ENCODE results near the gene DIPK1A.
"Not testable (repeated sequence)": the region's sequence is repeated elsewhere in the genome, so short reads cannot be mapped to it uniquely, and the experiment has no call there.

DIPK1A gene

GRCh38 chr1:92980732-92981647, 19.7 kb upstream of the DIPK1A start:
- no peak overlapping the region for H3K4me3 ChIP-seq (ENCODE audit: low read length)
- no peaks in the 10 kb centered on the region for H3K36me3 ChIP-seq (ENCODE audit: control insufficient read depth, insufficient read depth, low read length, severe bottlenecking)
- no peak for DNase-seq (ENCODE audit: low read depth)
- H3K9ac ChIP-seq (ENCODE audit: low read length) = no peak overlapping the region
- peaks cover 7% of the 10 kb centered on the region for H3K4me1 ChIP-seq (ENCODE audit: control insufficient read depth, insufficient read depth, low read length)
- H3K9me3 ChIP-seq (ENCODE audit: control insufficient read depth, low read length) = no peaks in the 10 kb centered on the region
- no peaks in the 10 kb centered on the region for H3K27me3 ChIP-seq (replicated peaks; ENCODE audit: control insufficient read depth, insufficient read depth, low read length)

GRCh38 chr1:92975551-92976232, 14.4 kb upstream of the DIPK1A start:
- Histone ChIP-seq H3K36me3 (ENCODE audit: control insufficient read depth, insufficient read depth, low read length, severe bottlenecking) (no peaks in the 10 kb centered on the region), H3K4me1 (ENCODE audit: control insufficient read depth, insufficient read depth, low read length) (peaks cover 6% of the 10 kb centered on the region), H3K27me3 (replicated peaks; ENCODE audit: control insufficient read depth, insufficient read depth, low read length) (no peaks in the 10 kb centered on the region), H3K9me3 (ENCODE audit: control insufficient read depth, low read length) (no peaks in the 10 kb centered on the region), H3K4me3 (ENCODE audit: low read length) (no peak overlapping the region), H3K9ac (ENCODE audit: low read length) (no peak overlapping the region)
- no peak for DNase-seq (ENCODE audit: low read depth)

GRCh38 chr1:92974112-92974511, 12.8 kb upstream of the DIPK1A start:
- H3K9me3 ChIP-seq (ENCODE audit: control insufficient read depth, low read length); H3K9ac ChIP-seq (ENCODE audit: low read length); H3K4me3 ChIP-seq (ENCODE audit: low read length); H3K4me1 ChIP-seq (ENCODE audit: control insufficient read depth, insufficient read depth, low read length); H3K27me3 ChIP-seq (replicated peaks; ENCODE audit: control insufficient read depth, insufficient read depth, low read length); DNase-seq (ENCODE audit: low read depth); H3K36me3 ChIP-seq (ENCODE audit: control insufficient read depth, insufficient read depth, low read length, severe bottlenecking): not testable (repeated sequence)

- Histone ChIP-seq H3K9ac (ENCODE audit: low read length) (no peak overlapping the region), H3K36me3 (ENCODE audit: control insufficient read depth, insufficient read depth, low read length, severe bottlenecking) (no peaks in the 10 kb centered on the region), H3K4me3 (ENCODE audit: low read length) (no peak overlapping the region), H3K27me3 (replicated peaks; ENCODE audit: control insufficient read depth, insufficient read depth, low read length) (no peaks in the 10 kb centered on the region), H3K4me1 (ENCODE audit: control insufficient read depth, insufficient read depth, low read length) (peaks cover 3% of the 10 kb centered on the region), H3K9me3 (ENCODE audit: control insufficient read depth, low read length) (no peaks in the 10 kb centered on the region)
- no peak for DNase-seq (ENCODE audit: low read depth)
Observed at GRCh38 chr1:92973203-92973897, 12.1 kb upstream of the DIPK1A start.

GRCh38 chr1:92972409-92973129, 11.3 kb upstream of the DIPK1A start:
- no peaks in the 10 kb centered on the region for H3K27me3 ChIP-seq (replicated peaks; ENCODE audit: control insufficient read depth, insufficient read depth, low read length)
- DNase-seq (ENCODE audit: low read depth) = no peak
- H3K4me1 ChIP-seq (ENCODE audit: control insufficient read depth, insufficient read depth, low read length) = peaks cover 3% of the 10 kb centered on the region
- H3K9ac ChIP-seq (ENCODE audit: low read length) = no peak overlapping the region
- H3K9me3 ChIP-seq (ENCODE audit: control insufficient read depth, low read length) = no peaks in the 10 kb centered on the region
- no peaks in the 10 kb centered on the region for H3K36me3 ChIP-seq (ENCODE audit: control insufficient read depth, insufficient read depth, low read length, severe bottlenecking)
- H3K4me3 ChIP-seq (ENCODE audit: low read length) = no peak overlapping the region

- not testable (repeated sequence) for H3K4me1 ChIP-seq (ENCODE audit: control insufficient read depth, insufficient read depth, low read length); H3K27me3 ChIP-seq (replicated peaks; ENCODE audit: control insufficient read depth, insufficient read depth, low read length); H3K9me3 ChIP-seq (ENCODE audit: control insufficient read depth, low read length); DNase-seq (ENCODE audit: low read depth); H3K9ac ChIP-seq (ENCODE audit: low read length); H3K4me3 ChIP-seq (ENCODE audit: low read length); H3K36me3 ChIP-seq (ENCODE audit: control insufficient read depth, insufficient read depth, low read length, severe bottlenecking)
Observed at GRCh38 chr1:92971932-92972331, 10.7 kb upstream of the DIPK1A start.

- Histone ChIP-seq H3K36me3 (ENCODE audit: control insufficient read depth, insufficient read depth, low read length, severe bottlenecking) (no peaks in the 10 kb centered on the region), H3K4me1 (ENCODE audit: control insufficient read depth, insufficient read depth, low read length) (peaks cover 3% of the 10 kb centered on the region), H3K27me3 (replicated peaks; ENCODE audit: control insufficient read depth, insufficient read depth, low read length) (no peaks in the 10 kb centered on the region), H3K9me3 (ENCODE audit: control insufficient read depth, low read length) (no peaks in the 10 kb centered on the region), H3K4me3 (ENCODE audit: low read length) (no peak overlapping the region), H3K9ac (ENCODE audit: low read length) (no peak overlapping the region)
- DNase-seq (ENCODE audit: low read depth) = no peak
Observed at GRCh38 chr1:92970990-92971689, 9.9 kb upstream of the DIPK1A start.

- Histone ChIP-seq H3K27me3 (replicated peaks; ENCODE audit: control insufficient read depth, insufficient read depth, low read length) (no peaks in the 10 kb centered on the region), H3K4me1 (ENCODE audit: control insufficient read depth, insufficient read depth, low read length) (peaks cover 3% of the 10 kb centered on the region), H3K9ac (ENCODE audit: low read length) (no peak overlapping the region), H3K36me3 (ENCODE audit: control insufficient read depth, insufficient read depth, low read length, severe bottlenecking) (no peaks in the 10 kb centered on the region), H3K4me3 (ENCODE audit: low read length) (no peak overlapping the region), H3K9me3 (ENCODE audit: control insufficient read depth, low read length) (no peaks in the 10 kb centered on the region)
- DNase-seq (ENCODE audit: low read depth) = no peak
Observed at GRCh38 chr1:92969517-92969916, 8.3 kb upstream of the DIPK1A start.

GRCh38 chr1:92968138-92969032, 7.1 kb upstream of the DIPK1A start:
- Histone ChIP-seq H3K4me3 (ENCODE audit: low read length) (no peak overlapping the region), H3K27me3 (replicated peaks; ENCODE audit: control insufficient read depth, insufficient read depth, low read length) (no peaks in the 10 kb centered on the region), H3K9me3 (ENCODE audit: control insufficient read depth, low read length) (no peaks in the 10 kb centered on the region), H3K36me3 (ENCODE audit: control insufficient read depth, insufficient read depth, low read length, severe bottlenecking) (no peaks in the 10 kb centered on the region), H3K4me1 (ENCODE audit: control insufficient read depth, insufficient read depth, low read length) (peaks cover 3% of the 10 kb centered on the region), H3K9ac (ENCODE audit: low read length) (no peak overlapping the region)
- peak; percentile 27 for DNase-seq (ENCODE audit: low read depth)

- DNase-seq (ENCODE audit: low read depth) = no peak
- H3K27me3 ChIP-seq (replicated peaks; ENCODE audit: control insufficient read depth, insufficient read depth, low read length) = no peaks in the 10 kb centered on the region
- no peak overlapping the region for H3K4me3 ChIP-seq (ENCODE audit: low read length)
Observed at GRCh38 chr1:92964998-92965397, 3.7 kb upstream of the DIPK1A start.

More at GRCh38 chr1:92964998-92965397, 3.7 kb upstream of the DIPK1A start:
- Histone ChIP-seq H3K9me3 (ENCODE audit: control insufficient read depth, low read length) (no peaks in the 10 kb centered on the region), H3K36me3 (ENCODE audit: control insufficient read depth, insufficient read depth, low read length, severe bottlenecking) (no peaks in the 10 kb centered on the region), H3K4me1 (ENCODE audit: control insufficient read depth, insufficient read depth, low read length) (peaks cover 8% of the 10 kb centered on the region), H3K9ac (ENCODE audit: low read length) (no peak overlapping the region)
